Measurements from ENCODE around the gene PCIF1.

- TF ChIP-seq, protein P1, sequence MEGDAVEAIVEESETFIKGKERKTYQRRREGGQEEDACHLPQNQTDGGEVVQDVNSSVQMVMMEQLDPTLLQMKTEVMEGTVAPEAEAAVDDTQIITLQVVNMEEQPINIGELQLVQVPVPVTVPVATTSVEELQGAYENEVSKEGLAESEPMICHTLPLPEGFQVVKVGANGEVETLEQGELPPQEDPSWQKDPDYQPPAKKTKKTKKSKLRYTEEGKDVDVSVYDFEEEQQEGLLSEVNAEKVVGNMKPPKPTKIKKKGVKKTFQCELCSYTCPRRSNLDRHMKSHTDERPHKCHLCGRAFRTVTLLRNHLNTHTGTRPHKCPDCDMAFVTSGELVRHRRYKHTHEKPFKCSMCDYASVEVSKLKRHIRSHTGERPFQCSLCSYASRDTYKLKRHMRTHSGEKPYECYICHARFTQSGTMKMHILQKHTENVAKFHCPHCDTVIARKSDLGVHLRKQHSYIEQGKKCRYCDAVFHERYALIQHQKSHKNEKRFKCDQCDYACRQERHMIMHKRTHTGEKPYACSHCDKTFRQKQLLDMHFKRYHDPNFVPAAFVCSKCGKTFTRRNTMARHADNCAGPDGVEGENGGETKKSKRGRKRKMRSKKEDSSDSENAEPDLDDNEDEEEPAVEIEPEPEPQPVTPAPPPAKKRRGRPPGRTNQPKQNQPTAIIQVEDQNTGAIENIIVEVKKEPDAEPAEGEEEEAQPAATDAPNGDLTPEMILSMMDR (IDR thresholded peaks at IDR 0.05): no peak
- TF ChIP-seq POLR2A (IDR thresholded peaks at IDR 0.05): no peak
Measured at GRCh38 chr20:45959126-45959525, 24.6 kb downstream of the PCIF1 start.

All from tibial nerve (tissue), 3 donors.